Kidney glomerular epithelial cell (primary cell): ENCODE data around the gene SLC44A1.

Experiments
- DNase-seq: peaks from one replicate; lab custom pipeline; 2025; lab: John Stamatoyannopoulos, UW

Gene SLC44A1

GRCh38 chr9:105436783-105437182, 192.3 kb downstream of the SLC44A1 start:
- DNase-seq = no peak

GRCh38 chr9:105437704-105438103, 193.3 kb downstream of the SLC44A1 start:
- DNase-seq = no peak

GRCh38 chr9:105438141-105438806, 193.8 kb downstream of the SLC44A1 start:
- DNase-seq = peak; percentile 66

GRCh38 chr9:105439428-105439827, 195.0 kb downstream of the SLC44A1 start:
- peak; percentile 14 for DNase-seq

- DNase-seq = no peak
These were observed 197.2 kb downstream of the SLC44A1 start for GRCh38 chr9:105441616-105442160.

- DNase-seq = no peak
These were observed 198.7 kb downstream of the SLC44A1 start for GRCh38 chr9:105443121-105443520.

- DNase-seq = no peak
These were observed 199.7 kb downstream of the SLC44A1 start for GRCh38 chr9:105444130-105444529.

- no peak for DNase-seq
These were observed 200.9 kb downstream of the SLC44A1 start for GRCh38 chr9:105445203-105445881.

- DNase-seq = no peak
These were observed 202.9 kb downstream of the SLC44A1 start for GRCh38 chr9:105447386-105447813.

GRCh38 chr9:105447814-105448812, 203.7 kb downstream of the SLC44A1 start, which contains the start of gene FSD1L:
FSD1L (plus strand) TSS chr9:105448034; CDS start chr9:105448221, 187 bp downstream.
- DNase-seq = peak; percentile 85

GRCh38 chr9:105449081-105449480, 204.6 kb downstream of the SLC44A1 start:
- peak; percentile 21 for DNase-seq

- DNase-seq = no peak
These were observed 207.7 kb downstream of the SLC44A1 start for GRCh38 chr9:105452185-105452584.

- no peak for DNase-seq
These were observed 211.5 kb downstream of the SLC44A1 start for GRCh38 chr9:105455836-105456475.

GRCh38 chr9:105457560-105458294, 213.3 kb downstream of the SLC44A1 start:
- DNase-seq = no peak

- no peak for DNase-seq
These were observed 214.0 kb downstream of the SLC44A1 start for GRCh38 chr9:105458404-105458803.

- DNase-seq = no peak
These were observed 214.9 kb downstream of the SLC44A1 start for GRCh38 chr9:105459336-105459735.

- no peak for DNase-seq
These were observed 222.5 kb downstream of the SLC44A1 start for GRCh38 chr9:105466898-105467455.

- no peak for DNase-seq
These were observed 224.4 kb downstream of the SLC44A1 start for GRCh38 chr9:105468875-105469274.

GRCh38 chr9:105473221-105473620, 228.8 kb downstream of the SLC44A1 start:
- DNase-seq = no peak

- DNase-seq = peak; percentile 50
These were observed 230.9 kb downstream of the SLC44A1 start for GRCh38 chr9:105475302-105475701.
